ENCODE measurements around the gene ITPKB.
A peak's percentile ranks its signal among the peaks of the same experiment; 100 is the strongest.
"Not testable (repeated sequence)": the region's sequence is repeated elsewhere in the genome, so short reads cannot be mapped to it uniquely, and the experiment has no call there.

The ITPKB gene

DNA sequence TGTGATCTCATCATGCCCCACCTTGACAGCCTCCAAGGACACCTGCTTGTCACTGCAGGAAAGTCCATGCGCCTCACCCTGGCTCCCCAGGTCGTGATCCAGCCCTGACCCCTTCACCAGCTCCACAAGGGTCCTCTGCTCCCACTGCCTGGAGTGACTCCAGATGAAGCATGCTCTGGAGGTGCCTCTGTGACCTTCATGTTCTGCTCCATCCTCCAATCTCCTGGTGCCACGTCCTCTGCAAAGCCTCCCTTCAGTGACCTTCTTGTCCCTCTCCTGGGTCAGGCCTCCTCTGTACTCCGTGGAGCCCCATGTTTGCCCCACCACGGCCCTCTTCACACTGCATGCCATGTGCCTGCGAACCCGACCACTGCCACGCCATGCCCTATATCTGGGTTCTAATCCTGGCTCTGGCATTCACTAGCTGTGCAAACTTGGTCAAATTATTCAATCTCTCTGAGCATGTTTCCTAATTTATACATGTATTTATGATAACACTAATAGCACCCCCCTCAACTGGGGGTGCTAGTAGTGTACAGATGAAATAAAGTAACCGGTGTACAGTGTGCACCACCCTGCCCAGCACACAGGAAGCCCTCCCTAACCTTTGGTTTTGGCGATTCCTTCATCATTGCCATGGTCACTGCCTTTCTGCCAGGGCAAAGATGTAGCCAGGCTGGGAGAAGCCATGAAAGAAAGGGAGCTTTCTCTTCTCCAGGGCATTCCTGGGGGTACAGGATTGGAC lies 113.1 kb downstream of the ITPKB start:
- Mint-ChIP-seq H3K9me3 (peaks cover 9 to 15% of the 10 kb centered on the region in 2 donors), H3K4me3 (peak overlapping the region; percentile 58 to 66), H3K27me3 (peaks cover 9% of the 10 kb centered on the region), H3K27ac (peak overlapping the region; percentile 30 to 91), H3K4me1 (peaks cover 56% of the 10 kb centered on the region)
- ATAC-seq = peak; percentile 63
- DNase-seq = no peak

DNA sequence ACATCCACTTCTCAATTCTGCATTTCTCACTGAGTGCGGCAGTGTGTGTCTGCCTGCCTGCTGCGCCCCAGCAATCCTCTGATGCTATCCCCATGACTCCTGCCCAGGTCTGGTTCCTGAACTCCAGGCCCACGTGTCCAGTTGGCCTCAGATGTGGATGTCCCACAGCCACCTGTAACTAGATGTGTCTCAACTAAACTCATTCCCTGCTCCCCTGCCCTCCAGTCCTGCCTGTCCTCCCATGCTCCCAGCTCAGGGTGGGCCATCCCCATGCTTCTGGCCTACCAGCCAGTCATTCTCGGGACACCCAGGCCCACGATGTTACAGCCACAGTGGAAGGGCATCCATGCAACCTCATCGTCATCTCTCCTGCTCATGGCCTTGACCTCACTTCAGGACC lies 113.8 kb downstream of the ITPKB start:
- peaks cover 9% of the 10 kb centered on the region for H3K27me3 Mint-ChIP-seq
- DNase-seq (no peak), ATAC-seq (no peak)
- peaks cover 9 to 15% of the 10 kb centered on the region in 2 donors for H3K9me3 Mint-ChIP-seq
- H3K4me1 Mint-ChIP-seq = peaks cover 49% of the 10 kb centered on the region
- H3K27ac Mint-ChIP-seq = peak overlapping the region in 1 of 2 donors; percentile 3
- no peak overlapping the region for H3K4me3 Mint-ChIP-seq

DNA sequence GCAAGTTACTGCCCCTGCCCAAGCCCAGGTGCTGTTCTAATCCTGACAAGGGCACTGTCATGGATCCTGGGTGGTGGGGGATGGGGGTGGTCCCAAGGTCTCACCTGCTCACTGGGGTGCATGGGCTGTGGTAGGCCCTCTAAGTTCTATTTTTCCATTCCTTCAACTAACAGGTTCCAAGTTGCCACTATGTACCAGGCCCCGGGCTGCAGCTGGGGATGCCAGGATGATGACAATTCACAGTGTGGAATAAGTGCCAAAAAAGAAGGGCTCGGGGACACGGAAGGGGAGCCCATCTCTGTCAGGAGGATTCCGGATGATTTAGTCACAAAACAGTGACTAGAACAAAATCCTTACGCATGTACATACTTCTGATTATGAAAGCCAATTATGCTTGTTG lies 114.6 kb downstream of the ITPKB start:
- H3K4me1 Mint-ChIP-seq = peaks cover 41% of the 10 kb centered on the region
- peak overlapping the region in 1 of 2 donors; percentile 54 for H3K27ac Mint-ChIP-seq
- DNase-seq (no peak), ATAC-seq (no peak)
- no peak overlapping the region for H3K4me3 Mint-ChIP-seq
- peaks cover 9% of the 10 kb centered on the region for H3K27me3 Mint-ChIP-seq
- H3K9me3 Mint-ChIP-seq = peaks cover 9 to 15% of the 10 kb centered on the region in 2 donors

DNA sequence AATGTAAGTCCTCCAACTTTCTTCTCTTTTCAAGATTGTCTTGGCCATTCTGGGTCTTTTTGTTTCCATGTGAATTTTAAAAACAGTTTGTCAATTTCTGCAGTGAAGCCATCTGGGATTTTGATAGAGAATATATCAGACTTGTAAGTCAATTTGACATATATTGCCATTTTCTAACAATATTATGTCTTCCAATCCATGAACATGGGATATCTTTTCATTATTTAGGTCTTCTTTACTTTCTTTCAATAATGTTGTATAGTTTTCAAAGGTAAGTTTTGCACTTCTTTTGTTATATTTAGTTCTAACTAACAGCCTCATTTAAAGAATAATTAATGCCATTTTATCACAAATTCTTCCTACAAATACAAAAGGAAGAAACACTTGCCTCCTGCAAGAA lies 117.1 kb downstream of the ITPKB start:
- H3K4me1 Mint-ChIP-seq = peaks cover 19% of the 10 kb centered on the region
- H3K27ac Mint-ChIP-seq = no peak overlapping the region
- peaks cover 9% of the 10 kb centered on the region for H3K27me3 Mint-ChIP-seq
- H3K4me3 Mint-ChIP-seq = no peak overlapping the region
- ATAC-seq (no peak), DNase-seq (no peak)
- H3K9me3 Mint-ChIP-seq = peaks cover 4 to 5% of the 10 kb centered on the region in 2 donors

DNA sequence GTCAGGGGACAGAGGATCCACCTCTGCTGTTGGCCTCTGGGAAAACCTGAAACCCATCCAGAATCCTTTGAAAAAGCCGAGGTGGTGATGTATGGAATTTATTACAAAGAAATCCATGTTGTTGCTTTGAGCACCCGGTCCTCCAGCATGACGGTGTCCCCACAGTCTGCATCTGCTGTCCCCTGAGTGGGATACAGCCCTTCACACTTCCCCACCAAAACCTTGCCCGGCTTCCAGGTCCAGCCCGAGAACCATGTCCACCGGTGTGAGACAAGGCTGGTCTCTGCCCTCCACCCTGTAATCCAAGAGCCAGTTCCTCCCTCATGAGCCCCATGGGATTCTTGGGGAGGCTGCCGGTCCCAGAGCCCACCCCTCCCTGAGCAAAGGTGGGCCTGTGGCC lies 120.1 kb downstream of the ITPKB start:
- Mint-ChIP-seq H3K27ac (peak overlapping the region in 1 of 2 donors; percentile 77), H3K4me3 (no peak overlapping the region), H3K27me3 (no peaks in the 10 kb centered on the region), H3K4me1 (no peaks in the 10 kb centered on the region), H3K9me3 (no peaks in the 10 kb centered on the region)
- no peak for ATAC-seq
- no peak for DNase-seq

DNA sequence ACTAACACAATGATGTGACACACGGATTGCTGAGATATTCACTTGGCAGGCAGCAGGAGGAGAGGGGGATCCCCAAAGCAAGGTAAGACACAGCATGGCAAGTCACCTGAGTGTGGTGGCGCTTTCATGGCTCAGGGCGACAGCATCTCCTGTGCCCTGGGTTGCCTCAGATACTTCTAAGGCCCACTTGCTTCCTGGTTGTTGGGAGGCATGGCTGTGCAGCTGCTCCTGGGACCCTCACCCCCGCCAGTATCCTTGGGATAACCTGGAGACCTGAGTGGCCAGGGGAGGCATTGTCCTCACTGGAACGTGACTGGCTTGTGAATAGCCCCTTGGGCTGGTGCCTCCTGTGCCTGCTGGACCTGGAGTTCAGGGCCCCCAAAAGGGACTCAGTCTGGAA lies 120.7 kb downstream of the ITPKB start:
- H3K27me3 Mint-ChIP-seq = no peaks in the 10 kb centered on the region
- no peaks in the 10 kb centered on the region for H3K4me1 Mint-ChIP-seq
- no peak for DNase-seq
- no peaks in the 10 kb centered on the region for H3K9me3 Mint-ChIP-seq
- ATAC-seq = no peak
- H3K27ac Mint-ChIP-seq = peak overlapping the region in 1 of 2 donors; percentile 40
- no peak overlapping the region for H3K4me3 Mint-ChIP-seq

- not testable (repeated sequence) for ATAC-seq, H3K4me3 Mint-ChIP-seq, H3K9me3 Mint-ChIP-seq, H3K4me1 Mint-ChIP-seq, H3K27me3 Mint-ChIP-seq, DNase-seq
- H3K27ac Mint-ChIP-seq = peak overlapping the region in 1 of 2 donors; percentile 42
Measured at GRCh38 chr1:226617719-226618118, 121.4 kb downstream of the ITPKB start.

GRCh38 chr1:226617109-226617508 lies 122.0 kb downstream of the ITPKB start:
- H3K4me1 Mint-ChIP-seq = no peaks in the 10 kb centered on the region
- no peak for ATAC-seq
- H3K27ac Mint-ChIP-seq = peak overlapping the region in 1 of 2 donors; percentile 15
- H3K4me3 Mint-ChIP-seq = no peak overlapping the region
- DNase-seq = no peak
- no peaks in the 10 kb centered on the region for H3K27me3 Mint-ChIP-seq
- no peaks in the 10 kb centered on the region for H3K9me3 Mint-ChIP-seq

GRCh38 chr1:226616636-226617035 lies 122.4 kb downstream of the ITPKB start:
- no peaks in the 10 kb centered on the region for H3K9me3 Mint-ChIP-seq
- no peak overlapping the region for H3K4me3 Mint-ChIP-seq
- DNase-seq (no peak), ATAC-seq (no peak)
- H3K27ac Mint-ChIP-seq = peak overlapping the region in 1 of 2 donors; percentile 15
- no peaks in the 10 kb centered on the region for H3K4me1 Mint-ChIP-seq
- H3K27me3 Mint-ChIP-seq = no peaks in the 10 kb centered on the region

DNA sequence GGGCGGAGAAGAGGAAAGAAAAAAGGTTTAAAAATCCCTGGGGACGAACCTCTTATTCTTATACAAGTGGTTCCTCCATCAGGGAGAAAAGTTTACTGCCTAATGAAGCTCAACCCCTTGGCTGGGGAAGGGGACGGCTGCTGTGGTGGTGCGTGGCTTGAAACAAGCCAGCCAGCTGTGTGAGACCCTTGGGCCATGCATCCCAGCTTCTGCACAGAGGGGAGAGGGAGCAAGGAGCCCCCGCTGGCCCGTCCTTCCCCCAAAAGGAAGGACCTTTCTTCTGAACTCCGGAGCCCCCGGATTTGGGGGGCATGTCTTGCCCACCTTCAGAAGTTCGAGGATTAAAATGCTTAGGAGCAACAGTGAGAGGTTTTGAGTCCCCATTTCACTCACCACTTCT lies 123.2 kb downstream of the ITPKB start:
- ATAC-seq (no peak), DNase-seq (no peak)
- Mint-ChIP-seq H3K4me1 (no peaks in the 10 kb centered on the region), H3K27ac (peak overlapping the region; percentile 26 to 86), H3K9me3 (no peaks in the 10 kb centered on the region), H3K27me3 (no peaks in the 10 kb centered on the region), H3K4me3 (no peak overlapping the region)

DNA sequence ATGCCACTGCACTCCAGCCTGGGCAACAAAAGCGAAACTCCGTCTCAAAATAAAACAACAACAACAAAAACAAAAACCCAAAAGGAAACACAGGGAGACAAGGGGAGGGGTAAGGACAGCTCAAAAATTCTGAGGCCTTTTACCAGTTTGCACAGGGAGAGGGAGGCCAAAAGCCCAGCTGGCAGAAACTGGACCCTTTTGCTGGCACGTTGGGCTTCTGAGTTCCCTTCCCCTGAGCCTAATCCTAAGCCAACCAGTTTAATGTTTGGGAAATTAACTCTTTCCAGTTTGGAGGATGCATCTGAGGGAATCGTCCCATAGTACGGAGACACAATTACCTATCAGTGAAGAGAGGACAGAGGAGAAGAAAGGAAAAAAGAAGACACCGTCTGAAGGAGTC lies 127.1 kb downstream of the ITPKB start:
- not testable (repeated sequence) for ATAC-seq, H3K27ac Mint-ChIP-seq, H3K27me3 Mint-ChIP-seq, H3K9me3 Mint-ChIP-seq, H3K4me3 Mint-ChIP-seq, DNase-seq, H3K4me1 Mint-ChIP-seq

- ATAC-seq = no peak
- Mint-ChIP-seq H3K4me1 (peaks cover 4% of the 10 kb centered on the region), H3K4me3 (no peak overlapping the region), H3K27me3 (no peaks in the 10 kb centered on the region), H3K9me3 (no peaks in the 10 kb centered on the region), H3K27ac (no peak overlapping the region)
- no peak for DNase-seq
Measured at GRCh38 chr1:226611301-226611700, 127.8 kb downstream of the ITPKB start.

- peaks cover 4% of the 10 kb centered on the region for H3K4me1 Mint-ChIP-seq
- no peak for ATAC-seq
- H3K9me3 Mint-ChIP-seq = no peaks in the 10 kb centered on the region
- H3K27ac Mint-ChIP-seq = peak overlapping the region in 1 of 2 donors; percentile 54
- no peak for DNase-seq
- H3K27me3 Mint-ChIP-seq = no peaks in the 10 kb centered on the region
- H3K4me3 Mint-ChIP-seq = no peak overlapping the region
Measured at GRCh38 chr1:226610671-226611070, 128.4 kb downstream of the ITPKB start.

DNA sequence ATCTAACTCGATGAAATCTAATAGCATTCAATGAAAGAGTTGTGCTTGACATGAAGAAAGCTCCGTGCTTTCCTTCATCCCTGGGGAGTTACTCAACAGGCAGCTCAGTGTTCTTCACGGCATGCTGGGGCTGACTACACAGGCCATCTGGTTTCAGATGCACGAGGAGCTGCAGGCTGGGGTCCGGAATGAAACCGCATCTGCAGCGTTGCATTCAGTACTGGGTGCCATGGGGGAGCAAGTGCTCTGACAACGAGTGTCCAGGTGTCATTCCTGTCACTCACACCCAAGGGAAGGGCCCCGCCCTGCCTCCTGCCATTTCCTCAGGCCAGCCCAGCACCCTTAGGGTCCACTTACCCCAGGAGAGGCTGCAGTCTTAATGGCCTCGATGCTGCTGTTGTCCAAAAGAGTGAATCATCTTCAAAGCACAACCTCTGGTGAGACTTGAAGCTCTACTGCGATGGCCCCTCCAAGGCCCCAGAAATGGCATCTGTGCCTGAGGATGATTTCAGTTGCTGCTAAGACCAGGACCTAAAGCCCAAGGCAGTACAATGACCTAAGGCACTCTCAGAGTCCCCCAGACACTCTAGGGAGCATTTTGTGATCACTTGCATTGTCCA lies 129.1 kb downstream of the ITPKB start:
- DNase-seq (no peak), ATAC-seq (no peak)
- peaks cover 4% of the 10 kb centered on the region for H3K4me1 Mint-ChIP-seq
- H3K9me3 Mint-ChIP-seq = no peaks in the 10 kb centered on the region
- no peaks in the 10 kb centered on the region for H3K27me3 Mint-ChIP-seq
- no peak overlapping the region for H3K4me3 Mint-ChIP-seq
- no peak overlapping the region for H3K27ac Mint-ChIP-seq

- peak; percentile 58 to 69 for DNase-seq
- peak; percentile 80 for ATAC-seq
- no peak overlapping the region for H3K4me3 Mint-ChIP-seq
- no peak overlapping the region for H3K27ac Mint-ChIP-seq
- H3K4me1 Mint-ChIP-seq = peaks cover 9% of the 10 kb centered on the region
- H3K9me3 Mint-ChIP-seq = no peaks in the 10 kb centered on the region
- H3K27me3 Mint-ChIP-seq = no peaks in the 10 kb centered on the region
Measured at GRCh38 chr1:226608699-226609505, 130.2 kb downstream of the ITPKB start.

DNA sequence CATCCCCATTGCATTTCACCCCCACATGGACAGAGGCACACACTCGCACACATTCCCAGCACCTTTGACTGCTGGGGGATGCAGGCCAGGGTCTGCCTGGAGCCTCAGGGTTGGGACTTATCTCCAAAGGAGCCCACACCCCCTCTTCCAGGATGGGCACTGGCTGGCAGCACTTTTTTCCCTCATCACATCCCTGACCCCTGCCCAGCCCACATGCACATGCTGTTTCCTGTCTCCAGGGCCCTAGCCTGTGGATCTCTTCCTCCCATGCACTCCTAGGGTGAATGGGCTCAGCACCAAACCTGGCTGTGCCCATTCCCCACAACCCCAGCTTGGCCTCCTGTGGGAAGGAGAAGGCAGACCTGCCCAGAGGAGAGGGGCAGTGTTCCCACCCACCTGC lies 131.3 kb downstream of the ITPKB start:
- no peak overlapping the region for H3K4me3 Mint-ChIP-seq
- no peak for ATAC-seq
- peaks cover 19% of the 10 kb centered on the region for H3K4me1 Mint-ChIP-seq
- DNase-seq = no peak
- H3K9me3 Mint-ChIP-seq = no peaks in the 10 kb centered on the region
- H3K27ac Mint-ChIP-seq = peak overlapping the region in 1 of 2 donors; percentile 91
- no peaks in the 10 kb centered on the region for H3K27me3 Mint-ChIP-seq

Data from stimulated activated naive CD8-positive, alpha-beta T cell treated with anti-CD3 and anti-CD28 coated beads, Interleukin-15, amount 100 ng/mL, for 72 hours (primary cell).